Activated CD4-positive, alpha-beta memory T cell treated with anti-CD3 and anti-CD28 coated beads, Interleukin-2, amount 10 ng/mL, durations not matched to agents 7 days and 5 days (primary cell): Measurements from ENCODE around the gene SEC11A. TPM values are rescaled to one million over a fixed set of nuclear protein-coding genes. Genes with fewer than 3 reads are reported as not detected.
A peak's percentile ranks its signal among the peaks of the same experiment; 100 is the strongest.

Experiments used
- CTCF ChIA-PET: fragments of 350-600 bp; sonication (Branson Sonifier 250); formaldehyde crosslinking; loops from one replicate; lab custom pipeline; 2021; ENCODE audit warnings: antibody characterized with exemption, inconsistent platforms; lab: Charles Lee
- POLR2A ChIA-PET: fragments of 350-600 bp; sonication (Branson Sonifier 250); formaldehyde crosslinking; loops from one replicate; lab custom pipeline; 2021; ENCODE audit warnings: antibody characterized with exemption; lab: Charles Lee
- DNase-seq: peaks from one replicate; pipeline ENCODE4 v3.0.0-alpha.2; 2020
- H3K27ac Mint-ChIP-seq: one replicate; pipeline ENCODE4 v1.8.0; 2021; ENCODE audit warnings: mild to moderate bottlenecking, mixed read lengths
- H3K27me3 Mint-ChIP-seq: one replicate; pipeline ENCODE4 v1.8.0; 2021; ENCODE audit warnings: mixed read lengths
- H3K36me3 Mint-ChIP-seq: one replicate; pipeline ENCODE4 v1.8.0; 2021; ENCODE audit warnings: low read depth, mixed read lengths
- H3K4me1 Mint-ChIP-seq: one replicate; pipeline ENCODE4 v1.8.0; 2021; ENCODE audit warnings: mixed read lengths
- H3K4me3 Mint-ChIP-seq: one replicate; pipeline ENCODE4 v1.8.0; 2021; ENCODE audit warnings: mild to moderate bottlenecking, mixed read lengths
- H3K9me3 Mint-ChIP-seq: one replicate; pipeline ENCODE4 v1.8.0; 2021; ENCODE audit warnings: mixed read lengths
- total RNA-seq, 2 experiments: library from RNA; stranded (reverse); gene quantifications; one replicate each; pipeline ENCODE4 v1.2.3, GENCODE V29; 2021

The SEC11A gene
- total RNA-seq, 2 experiments from 2014 or later, result 132 to 139 TPM

GRCh38 chr15:84631706-84632272, 84.2 kb downstream of the SEC11A start:
- ChIA-PET CTCF (interaction anchor here (0.7 to 5.2 kb wide), 15 partner anchors 7 to 349 kb away, joined by 3 to 21 read pairs (median 5); partner anchors contain the start of genes WDR73 and ZSCAN2), POLR2A (interaction anchor here (0.6 to 4.8 kb wide), 20 partner anchors 10 to 349 kb away, joined by 3 to 26 read pairs (median 9); partner anchors contain the start of genes NMB, SEC11A, WDR73 and ZSCAN2)
- Mint-ChIP-seq H3K27ac (peak overlapping the region; percentile 99), H3K4me3 (peak overlapping the region; percentile 88), H3K9me3 (no peaks in the 10 kb centered on the region), H3K4me1 (peaks cover 49% of the 10 kb centered on the region), H3K27me3 (no peaks in the 10 kb centered on the region), H3K36me3 (peaks cover 22% of the 10 kb centered on the region)
- DNase-seq, result no peak

DNA sequence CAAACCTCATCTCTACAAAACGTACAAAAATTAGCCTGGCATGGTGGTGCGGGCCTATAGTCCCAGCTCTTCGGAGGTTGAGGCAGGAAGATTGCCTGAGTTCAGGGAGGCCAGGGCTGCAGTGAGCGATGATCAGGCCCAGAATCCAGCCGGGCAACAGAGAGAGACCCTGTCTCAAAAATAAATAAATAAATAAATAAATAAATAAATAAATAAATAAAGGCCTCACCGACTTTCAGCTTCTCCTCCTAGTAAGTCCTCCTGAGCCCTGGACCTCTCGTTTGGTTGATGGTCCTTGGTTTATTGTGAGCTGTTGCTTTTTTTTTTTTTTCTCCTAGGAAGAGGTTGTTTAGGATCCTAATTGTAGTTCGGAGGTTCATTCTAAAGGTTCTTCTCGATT, 86.9 kb downstream of the SEC11A start:
- Mint-ChIP-seq H3K36me3 (peaks cover 19% of the 10 kb centered on the region), H3K4me3 (no peak overlapping the region)
- CTCF ChIA-PET, result interaction anchor here (0.8 to 5.2 kb wide), 2 partner anchors 8 to 58 kb away, joined by 3 to 21 read pairs; no protein-coding TSS in a partner anchor

GRCh38 chr15:84625123-84625522, 90.8 kb downstream of the SEC11A start:
- Mint-ChIP-seq H3K27ac (no peak overlapping the region), H3K9me3 (peaks cover 35% of the 10 kb centered on the region), H3K27me3 (no peaks in the 10 kb centered on the region), H3K4me1 (peaks cover 4% of the 10 kb centered on the region), H3K36me3 (peaks cover 45% of the 10 kb centered on the region), H3K4me3 (no peak overlapping the region)
- ChIA-PET POLR2A (interaction anchor here (0.9 kb wide), 1 partner anchor 111 kb away, joined by 3 read pairs; no protein-coding TSS in a partner anchor), CTCF (no interaction called here)
- DNase-seq, result no peak

More for the DNA sequence above, 86.9 kb downstream of the SEC11A start:
- peaks cover 5% of the 10 kb centered on the region for H3K9me3 Mint-ChIP-seq
- POLR2A ChIA-PET, result interaction anchor here (1.6 kb wide), 1 partner anchor 24 kb away, joined by 5 read pairs; no protein-coding TSS in a partner anchor
- DNase-seq, result no peak
- peaks cover 26% of the 10 kb centered on the region for H3K4me1 Mint-ChIP-seq
- H3K27ac Mint-ChIP-seq, result no peak overlapping the region
- H3K27me3 Mint-ChIP-seq, result no peaks in the 10 kb centered on the region

DNA sequence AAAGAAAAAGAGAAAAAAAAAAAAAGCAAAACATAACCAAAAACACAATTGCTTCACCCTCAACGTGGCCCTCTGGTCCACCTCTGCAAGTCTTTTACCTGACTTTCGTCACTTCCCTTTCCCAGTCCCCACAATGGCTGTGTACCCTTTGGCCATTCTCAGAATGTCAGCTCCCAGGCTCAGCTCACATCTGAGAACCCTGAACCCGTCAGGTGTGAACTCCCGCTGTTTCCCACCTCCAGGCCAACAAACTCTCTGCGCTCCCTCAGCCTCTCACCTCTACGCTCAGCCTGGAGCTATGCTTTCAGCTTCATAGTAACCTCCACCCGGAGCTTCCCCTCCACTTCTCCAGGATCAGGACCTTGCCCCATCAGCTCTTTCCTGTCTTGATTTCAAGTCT, 91.6 kb downstream of the SEC11A start:
- H3K27ac Mint-ChIP-seq, result no peak overlapping the region
- CTCF ChIA-PET, result interaction anchor here (0.5 kb wide), 1 partner anchor 61 kb away, joined by 3 read pairs; no protein-coding TSS in a partner anchor
- peaks cover 41% of the 10 kb centered on the region for H3K9me3 Mint-ChIP-seq
- H3K27me3 Mint-ChIP-seq, result no peaks in the 10 kb centered on the region
- H3K36me3 Mint-ChIP-seq, result peaks cover 53% of the 10 kb centered on the region
- POLR2A ChIA-PET, result interaction anchor here (0.9 to 1.0 kb wide), 2 partner anchors 10 to 111 kb away, joined by 3 to 4 read pairs; no protein-coding TSS in a partner anchor
- H3K4me3 Mint-ChIP-seq, result no peak overlapping the region
- no peak for DNase-seq
- no peaks in the 10 kb centered on the region for H3K4me1 Mint-ChIP-seq

GRCh38 chr15:84621358-84621979, 94.5 kb downstream of the SEC11A start:
- Mint-ChIP-seq H3K4me3 (no peak overlapping the region), H3K36me3 (peaks cover 57% of the 10 kb centered on the region), H3K4me1 (no peaks in the 10 kb centered on the region), H3K9me3 (peaks cover 46% of the 10 kb centered on the region), H3K27me3 (no peaks in the 10 kb centered on the region), H3K27ac (no peak overlapping the region)
- DNase-seq, result no peak
- CTCF ChIA-PET, result interaction anchor here (0.7 to 1.3 kb wide), 3 partner anchors 16 to 34 kb away, joined by 3 read pairs; no protein-coding TSS in a partner anchor
- POLR2A ChIA-PET, result interaction anchor here (1.3 to 2.8 kb wide), 3 partner anchors 10 to 17 kb away, joined by 3 to 18 read pairs (median 4); no protein-coding TSS in a partner anchor

GRCh38 chr15:84620626-84621025, 95.3 kb downstream of the SEC11A start:
- Mint-ChIP-seq H3K4me1 (no peaks in the 10 kb centered on the region), H3K4me3 (no peak overlapping the region), H3K36me3 (peaks cover 60% of the 10 kb centered on the region), H3K27ac (no peak overlapping the region), H3K27me3 (no peaks in the 10 kb centered on the region), H3K9me3 (peaks cover 46% of the 10 kb centered on the region)
- DNase-seq, result no peak
- ChIA-PET POLR2A (interaction anchor here (1.3 to 2.8 kb wide), 3 partner anchors 11 to 16 kb away, joined by 3 to 18 read pairs (median 4); no protein-coding TSS in a partner anchor), CTCF (interaction anchor here (1.3 kb wide), 1 partner anchor 33 kb away, joined by 3 read pairs; no protein-coding TSS in a partner anchor)

Other genes with a start within 250 kb of the SEC11A start
- gene ZSCAN2, start 115.1 kb downstream of the SEC11A start, total RNA-seq, result 10 to 100 TPM; 10.8 to 10.9 TPM
- 10 to 100 TPM; 17.6 to 17.9 TPM for gene WDR73, start 61.9 kb downstream of the SEC11A start, total RNA-seq
- 1 to 10 TPM; 4.0 to 4.1 TPM for gene NMB, start 57.9 kb downstream of the SEC11A start, total RNA-seq
- 10 to 100 TPM; 36.6 to 38.0 TPM for gene ZNF592, start 32.5 kb upstream of the SEC11A start, total RNA-seq
- under 1 TPM; 0.20 TPM for gene ALPK3, start 101.2 kb upstream of the SEC11A start, total RNA-seq
- gene SLC28A1, start 168.5 kb upstream of the SEC11A start, total RNA-seq, result not detected